Calu3 (cell line): ENCODE results near the gene CTNND2. TPM values are rescaled to one million over a fixed set of nuclear protein-coding genes. Genes with fewer than 3 reads are reported as not detected.

Source experiments
- BruUV-seq: library from RNA; stranded (reverse); fragments of 400-500 nt; replicated peaks from 2 replicates; lab custom pipeline; 2021; lab: Mats Ljungman, UMichigan
- CTCF ChIA-PET: fragments of 300-600 bp; sonication (Branson Sonifier 250); formaldehyde crosslinking; loops from one replicate; lab custom pipeline; 2022; ENCODE audit warnings: antibody characterized with exemption; lab: Charles Lee
- DNase-seq: peaks from one replicate; pipeline ENCODE4 v3.0.0; 2022
- H3K27ac Mint-ChIP-seq: one replicate; pipeline ENCODE4 v1.8.0; 2022; ENCODE audit warnings: mixed read lengths; ENCODE audit not compliant: unreplicated experiment
- H3K27me3 Mint-ChIP-seq: one replicate; pipeline ENCODE4 v1.8.0; 2022; ENCODE audit warnings: mixed read lengths; ENCODE audit not compliant: unreplicated experiment
- H3K36me3 Mint-ChIP-seq: one replicate; pipeline ENCODE4 v1.8.0; 2022; ENCODE audit warnings: mild to moderate bottlenecking, moderate library complexity, mixed read lengths; ENCODE audit not compliant: insufficient read depth, unreplicated experiment
- H3K4me1 Mint-ChIP-seq: one replicate; pipeline ENCODE4 v1.8.0; 2022; ENCODE audit warnings: mild to moderate bottlenecking, low read depth, mixed read lengths; ENCODE audit not compliant: unreplicated experiment
- H3K4me3 Mint-ChIP-seq: one replicate; pipeline ENCODE4 v1.8.0; 2022; ENCODE audit warnings: mild to moderate bottlenecking, low read depth, moderate library complexity, mixed read lengths; ENCODE audit not compliant: unreplicated experiment
- H3K9me3 Mint-ChIP-seq: one replicate; pipeline ENCODE4 v1.8.0; 2022; ENCODE audit warnings: low read depth, mixed read lengths; ENCODE audit not compliant: unreplicated experiment
- CTCF ChIP-seq: fragments of 200-600 bp; IDR thresholded peaks from one replicate; pipeline ENCODE4 v1.8.0; 2022; ENCODE audit warnings: antibody characterized with exemption; ENCODE audit not compliant: unreplicated experiment
- intact Hi-C: fragments of 100-400 bp; cut with micrococcal nuclease; formaldehyde crosslinking; loops from one replicate; pipeline ENCODE4 v1.10.0; 2022; ENCODE audit not compliant: unreplicated experiment
- total RNA-seq: library from RNA; stranded (reverse); gene quantifications from 2 replicates; pipeline ENCODE4 v1.2.3, GENCODE V29; 2022

The CTNND2 gene
- total RNA-seq, 1 experiment from 2014 or later, result 19.6 TPM

GRCh38 chr5:11023945-11024344 lies 880.3 kb downstream of the CTNND2 start:
- DNase-seq, result no peak
- CTCF ChIA-PET, result no interaction called here

GRCh38 chr5:11013793-11014192 lies 890.5 kb downstream of the CTNND2 start:
- no peaks in the 10 kb centered on the region for H3K9me3 Mint-ChIP-seq
- DNase-seq, result no peak
- H3K4me3 Mint-ChIP-seq, result no peak overlapping the region
- intact Hi-C loops, result no loop called here
- TF ChIP-seq CTCF, result no peak
- CTCF ChIA-PET, result no interaction called here
- no peaks in the 10 kb centered on the region for H3K36me3 Mint-ChIP-seq
- no TSS peak for BruUV-seq
- H3K27ac Mint-ChIP-seq, result no peak overlapping the region
- no peaks in the 10 kb centered on the region for H3K27me3 Mint-ChIP-seq
- H3K4me1 Mint-ChIP-seq, result no peaks in the 10 kb centered on the region

More at GRCh38 chr5:11023945-11024344, 880.3 kb downstream of the CTNND2 start:
- TF ChIP-seq CTCF, result no peak
- Mint-ChIP-seq H3K9me3 (no peaks in the 10 kb centered on the region), H3K27me3 (no peaks in the 10 kb centered on the region), H3K4me1 (no peaks in the 10 kb centered on the region), H3K36me3 (no peaks in the 10 kb centered on the region), H3K4me3 (no peak overlapping the region), H3K27ac (no peak overlapping the region)
- intact Hi-C loops, result no loop called here
- BruUV-seq, result no TSS peak

- Mint-ChIP-seq H3K9me3 (no peaks in the 10 kb centered on the region), H3K4me1 (no peaks in the 10 kb centered on the region), H3K27me3 (no peaks in the 10 kb centered on the region), H3K36me3 (no peaks in the 10 kb centered on the region), H3K4me3 (no peak overlapping the region), H3K27ac (no peak overlapping the region)
- no peak for TF ChIP-seq CTCF
- CTCF ChIA-PET, result no interaction called here
- intact Hi-C loops, result no loop called here
- no peak for DNase-seq
- BruUV-seq, result no TSS peak
Observed at GRCh38 chr5:11012295-11012694, 892.0 kb downstream of the CTNND2 start.

GRCh38 chr5:11010429-11011210 lies 893.6 kb downstream of the CTNND2 start:
- Mint-ChIP-seq H3K4me3 (no peak overlapping the region), H3K36me3 (no peaks in the 10 kb centered on the region), H3K27ac (no peak overlapping the region), H3K27me3 (no peaks in the 10 kb centered on the region), H3K4me1 (no peaks in the 10 kb centered on the region), H3K9me3 (peaks cover 3% of the 10 kb centered on the region)
- TF ChIP-seq CTCF, result no peak
- no TSS peak for BruUV-seq
- intact Hi-C loops, result no loop called here
- CTCF ChIA-PET, result no interaction called here
- DNase-seq, result no peak
